Sigmoid colon (tissue), 4 donors: ENCODE results near the gene VPS26A.

ENCODE experiments used
- POLR2A ChIP-seq, 2 donors: fragments of 450-650 bp; IDR thresholded peaks; one replicate each; pipeline ENCODE4 v1.6.1; 2016; ENCODE audit warnings: antibody characterized with exemption in 2 of 2, mild to moderate bottlenecking in 2 of 2, moderate library complexity in 2 of 2
- POLR2AphosphoS5 ChIP-seq, 4 donors: sonication (generic); formaldehyde crosslinking; IDR thresholded peaks; one replicate each; pipeline ENCODE4 v1.6.1; 2017; ENCODE audit warnings: antibody characterized with exemption in 4 of 4
- TF ChIP-seq, protein P1 (sequence below), 4 experiments: fragments of 450-650 bp in 3 of 4; fragments of 200-600 bp in 1 of 4; IDR thresholded peaks; one replicate each; pipeline ENCODE4 v1.5.1; 2016 to 2019; ENCODE audit warnings: antibody characterized with exemption in 4 of 4, mild to moderate bottlenecking in 3 of 4, moderate library complexity in 2 of 4

DNA sequence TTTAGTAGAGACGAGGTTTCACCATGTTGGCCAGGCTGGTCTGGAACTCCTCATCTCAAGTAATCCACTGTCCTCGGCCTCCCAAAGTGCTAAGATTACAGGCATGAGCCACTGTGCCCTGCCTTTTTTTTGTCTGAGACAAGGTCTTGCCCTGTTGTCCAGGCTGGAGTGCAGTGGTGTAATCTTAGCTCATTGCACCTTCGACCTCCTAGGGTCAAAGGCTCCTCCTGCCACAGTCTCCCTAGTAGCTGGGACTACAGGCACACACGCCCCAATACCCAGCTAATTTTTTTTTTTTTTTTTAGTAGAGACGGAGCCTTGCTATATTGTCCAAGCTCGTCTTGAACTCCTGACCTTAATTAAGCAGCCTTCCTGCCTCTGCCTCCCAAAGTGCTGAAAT, 29.2 kb downstream of the VPS26A start:
- TF ChIP-seq, protein P1, sequence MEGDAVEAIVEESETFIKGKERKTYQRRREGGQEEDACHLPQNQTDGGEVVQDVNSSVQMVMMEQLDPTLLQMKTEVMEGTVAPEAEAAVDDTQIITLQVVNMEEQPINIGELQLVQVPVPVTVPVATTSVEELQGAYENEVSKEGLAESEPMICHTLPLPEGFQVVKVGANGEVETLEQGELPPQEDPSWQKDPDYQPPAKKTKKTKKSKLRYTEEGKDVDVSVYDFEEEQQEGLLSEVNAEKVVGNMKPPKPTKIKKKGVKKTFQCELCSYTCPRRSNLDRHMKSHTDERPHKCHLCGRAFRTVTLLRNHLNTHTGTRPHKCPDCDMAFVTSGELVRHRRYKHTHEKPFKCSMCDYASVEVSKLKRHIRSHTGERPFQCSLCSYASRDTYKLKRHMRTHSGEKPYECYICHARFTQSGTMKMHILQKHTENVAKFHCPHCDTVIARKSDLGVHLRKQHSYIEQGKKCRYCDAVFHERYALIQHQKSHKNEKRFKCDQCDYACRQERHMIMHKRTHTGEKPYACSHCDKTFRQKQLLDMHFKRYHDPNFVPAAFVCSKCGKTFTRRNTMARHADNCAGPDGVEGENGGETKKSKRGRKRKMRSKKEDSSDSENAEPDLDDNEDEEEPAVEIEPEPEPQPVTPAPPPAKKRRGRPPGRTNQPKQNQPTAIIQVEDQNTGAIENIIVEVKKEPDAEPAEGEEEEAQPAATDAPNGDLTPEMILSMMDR (IDR thresholded peaks at IDR 0.05), result no peak
- TF ChIP-seq POLR2A (IDR thresholded peaks at IDR 0.05) (no peak), POLR2AphosphoS5 (IDR thresholded peaks at IDR 0.05) (no peak)
